GM23248 (cell line): ENCODE results near the gene PKN3. TPM values are rescaled to one million over a fixed set of nuclear protein-coding genes. Genes with fewer than 3 reads are reported as not detected.

ENCODE experiments used
- DNase-seq: peaks from one replicate; pipeline ENCODE4 v3.0.0-alpha.2; 2015
- H2AFZ ChIP-seq: fragments of 200-600 bp; sonication (generic); 2 replicates; pipeline ENCODE4 v1.6.1; 2016; ENCODE audit warnings: antibody characterized with exemption
- H3F3A ChIP-seq: fragments of 200-600 bp; sonication (generic); 2 replicates; pipeline ENCODE4 v1.6.1; 2016; ENCODE audit warnings: mild to moderate bottlenecking, antibody characterized with exemption, mixed run types; ENCODE audit not compliant: insufficient read depth
- H3K27ac ChIP-seq: fragments of 200-600 bp; sonication (generic); 2 replicates; pipeline ENCODE4 v1.5.1; 2016; ENCODE audit warnings: mild to moderate bottlenecking
- H3K27me3 ChIP-seq: fragments of 200-600 bp; sonication (generic); replicated peaks from 2 replicates; pipeline ENCODE4 v1.6.1; 2016; ENCODE audit warnings: mild to moderate bottlenecking; ENCODE audit not compliant: insufficient read depth
- H3K36me3 ChIP-seq: fragments of 200-600 bp; sonication (generic); 2 replicates; pipeline ENCODE4 v1.6.1; 2016; ENCODE audit warnings: low read depth, mild to moderate bottlenecking
- H3K4me1 ChIP-seq: fragments of 200-600 bp; sonication (generic); 2 replicates; pipeline ENCODE4 v1.6.1; 2016; ENCODE audit warnings: mild to moderate bottlenecking; ENCODE audit not compliant: insufficient read depth
- H3K4me2 ChIP-seq: fragments of 200-600 bp; sonication (generic); one replicate; pipeline ENCODE4 v1.6.1; 2016; ENCODE audit warnings: mild to moderate bottlenecking; ENCODE audit not compliant: unreplicated experiment
- H3K4me3 ChIP-seq: fragments of 200-600 bp; sonication (generic); 2 replicates; pipeline ENCODE4 v1.5.1; 2016; ENCODE audit warnings: mild to moderate bottlenecking
- H3K79me2 ChIP-seq: fragments of 200-600 bp; sonication (generic); 2 replicates; pipeline ENCODE4 v1.6.1; 2016; ENCODE audit warnings: mild to moderate bottlenecking; ENCODE audit not compliant: insufficient read depth
- H3K9ac ChIP-seq: fragments of 200-600 bp; sonication (generic); 2 replicates; pipeline ENCODE4 v1.6.1; 2016; ENCODE audit warnings: mild to moderate bottlenecking
- H3K9me2 ChIP-seq: fragments of 200-600 bp; sonication (generic); 2 replicates; pipeline ENCODE4 v1.6.1; 2016; ENCODE audit warnings: mixed run types, mild to moderate bottlenecking, moderate library complexity; ENCODE audit not compliant: insufficient read depth
- H3K9me3 ChIP-seq: fragments of 200-600 bp; sonication (generic); one replicate; pipeline ENCODE4 v1.6.1; 2017; ENCODE audit warnings: low read depth
- H4K20me1 ChIP-seq: fragments of 200-600 bp; sonication (generic); 2 replicates; pipeline ENCODE4 v1.6.0; 2016; ENCODE audit not compliant: insufficient read depth
- EZH2 ChIP-seq: fragments of 200-600 bp; sonication (generic); IDR thresholded peaks from 2 replicates; pipeline ENCODE4 v1.6.1; 2018; ENCODE audit warnings: antibody characterized with exemption, mild to moderate bottlenecking; ENCODE audit not compliant: insufficient read depth, poor library complexity, severe bottlenecking
- EZH2phosphoT487 ChIP-seq: fragments of 200-600 bp; sonication (generic); IDR thresholded peaks from 2 replicates; pipeline ENCODE4 v1.6.1; 2018; ENCODE audit warnings: antibody characterized with exemption, moderate library complexity, mild to moderate bottlenecking, low read depth; ENCODE audit not compliant: insufficient read depth
- WGBS, 2 experiments: methylation state at CpG; one replicate each; pipeline ENCODE4 v1.1.6; 2015 to 2017; ENCODE audit warnings: low lambda C conversion rate in 2 of 2, low coverage in 1 of 2; ENCODE audit errors: missing lambda C conversion rate in 2 of 2; 5-methylcytosine and 5-hydroxymethylcytosine counted together
- in situ Hi-C: fragments of 300-500 bp; cut with MboI; formaldehyde crosslinking; loops from 2 replicates; pipeline ENCODE4 v1.15.0; 2020
- polyA plus RNA-seq: library from polyadenylated mRNA; unstranded; fragments of >200 nt; fragmentation: Nextera tagmentation; extraction: Ambion mirVana; gene quantifications from 2 replicates; pipeline ENCODE4 v1.2.1, GENCODE V29; 2016
- total RNA-seq: library from RNA; depleted of rRNA; stranded (reverse); fragments of >200 nt; shearing (Covaris generic); gene quantifications from 2 replicates; pipeline ENCODE4 v1.2.3, GENCODE V29; 2014

The PKN3 gene
- total and polyA plus RNA-seq, 2 experiments from 2014 or later, result 0.95 to 2.1 TPM

- Histone ChIP-seq H3F3A (0 out of 2 replicates have a peak, but pooled peaks cover 5% of the 10 kb centered on the region), H2AFZ (peak overlapping the region; percentile 88), H3K79me2 (no peaks in the 10 kb centered on the region), H3K27me3 (no peaks in the 10 kb centered on the region), H3K9me2 (no peaks in the 10 kb centered on the region), H3K9me3 (no peaks in the 10 kb centered on the region), H3K4me2 (peak overlapping the region; percentile 84), H3K9ac (no peak overlapping the region), H3K4me1 (no peaks in the 10 kb centered on the region), H4K20me1 (no peaks in the 10 kb centered on the region), H3K27ac (no peak overlapping the region), H3K4me3 (peak overlapping the region; percentile 75), H3K36me3 (no peaks in the 10 kb centered on the region)
- peak; percentile 64 for DNase-seq
- 4 to 5% methylated on average over 10 of the region's 10 CpGs for WGBS, 2 experiments
- in situ Hi-C loops, result no loop called here
- TF ChIP-seq EZH2phosphoT487 (no peak), EZH2 (no peak)
Observed at GRCh38 chr9:128724744-128725211, 22.5 kb downstream of the PKN3 start.

GRCh38 chr9:128727640-128728248, 25.4 kb downstream of the PKN3 start:
- in situ Hi-C loops, result no loop called here
- Histone ChIP-seq H3K4me1 (no peaks in the 10 kb centered on the region), H3K27me3 (no peaks in the 10 kb centered on the region), H3K36me3 (no peaks in the 10 kb centered on the region), H3K4me2 (no peak overlapping the region), H3K9ac (no peak overlapping the region), H3K27ac (no peak overlapping the region), H3K79me2 (no peaks in the 10 kb centered on the region), H4K20me1 (no peaks in the 10 kb centered on the region), H3K4me3 (no peak overlapping the region), H3K9me2 (no peaks in the 10 kb centered on the region), H3K9me3 (no peaks in the 10 kb centered on the region), H3F3A (0 out of 2 replicates have a peak, but pooled peaks cover 5% of the 10 kb centered on the region), H2AFZ (no peak overlapping the region)
- DNase-seq, result no peak
- 88 to 93% methylated on average over 5 of the region's 5 CpGs for WGBS, 2 experiments
- TF ChIP-seq EZH2, result no peak
- TF ChIP-seq EZH2phosphoT487, result no peak

- Histone ChIP-seq H3K9me3 (no peaks in the 10 kb centered on the region), H3K36me3 (no peaks in the 10 kb centered on the region), H3K4me1 (no peaks in the 10 kb centered on the region), H3K4me3 (no peak overlapping the region), H3K9me2 (no peaks in the 10 kb centered on the region), H2AFZ (no peak overlapping the region), H3K79me2 (no peaks in the 10 kb centered on the region), H3F3A (0 out of 2 replicates have a peak, but pooled peaks cover 5% of the 10 kb centered on the region), H3K27ac (no peak overlapping the region), H3K27me3 (no peaks in the 10 kb centered on the region), H3K9ac (no peak overlapping the region), H4K20me1 (no peaks in the 10 kb centered on the region), H3K4me2 (no peak overlapping the region)
- TF ChIP-seq EZH2phosphoT487 (no peak), EZH2 (no peak)
- in situ Hi-C loops, result no loop called here
- no peak for DNase-seq
- 50 to 52% methylated on average over 6 of the region's 7 CpGs for WGBS, 2 experiments
Observed at GRCh38 chr9:128728298-128728697, 26.0 kb downstream of the PKN3 start.

- Histone ChIP-seq H3K9me3 (no peaks in the 10 kb centered on the region), H3K27ac (no peak overlapping the region), H3K4me3 (no peak overlapping the region), H3K9me2 (no peaks in the 10 kb centered on the region), H2AFZ (no peak overlapping the region), H4K20me1 (no peaks in the 10 kb centered on the region), H3F3A (0 out of 2 replicates have a peak, but pooled peaks cover 5% of the 10 kb centered on the region), H3K79me2 (no peaks in the 10 kb centered on the region), H3K36me3 (no peaks in the 10 kb centered on the region), H3K9ac (no peak overlapping the region), H3K4me2 (no peak overlapping the region), H3K27me3 (no peaks in the 10 kb centered on the region), H3K4me1 (no peaks in the 10 kb centered on the region)
- 36 to 38% methylated on average over 5 of the region's 5 CpGs for WGBS, 2 experiments
- TF ChIP-seq EZH2phosphoT487, result no peak
- no peak for TF ChIP-seq EZH2
- no peak for DNase-seq
- in situ Hi-C loops, result no loop called here
Observed at GRCh38 chr9:128729302-128729701, 27.0 kb downstream of the PKN3 start.
